ENCODE results near the gene ELOVL3. TPM values are rescaled to one million over a fixed set of nuclear protein-coding genes. Genes with fewer than 3 reads are reported as not detected.

ELOVL3 gene
- total RNA-seq, 4 donors from 2014 or later: 0.81 TPM; not detected in 3

GRCh38 chr10:102241444-102242117 is 15.5 kb downstream of the ELOVL3 start, which contains the start of gene PITX3:
Gene PITX3 (minus strand): TSS chr10:102241512. CDS start chr10:102232080, 9,432 bp downstream.
- Histone ChIP-seq H3K4me1 (peaks cover 1 to 45% (median 15%) of the 10 kb centered on the region in 3 donors), H3K36me3 (no peaks in the 10 kb centered on the region), H3K4me3 (peak within 1 kb of the TSS; percentile 22 to 62), H3K9me3 (no peaks in the 10 kb centered on the region), H3K27ac (peak within 1 kb of the TSS in 1 of 4 donors; percentile 9), H3K27me3 (peaks cover 7% of the 10 kb centered on the region)
- ATAC-seq: peak; percentile 72
- no peak for TF ChIP-seq CTCF (IDR thresholded peaks at IDR 0.05)
- peak; percentile 23 for TF ChIP-seq POLR2AphosphoS5 (IDR thresholded peaks at IDR 0.05)
- 0% methylated on average over 3 to 13 of the region's 57 CpGs for WGBS, 2 donors (ENCODE audit: low coverage in 1 of 2)

- no peak for TF ChIP-seq EP300 (IDR thresholded peaks at IDR 0.05)
- no peak for TF ChIP-seq CTCF (IDR thresholded peaks at IDR 0.05)
- TF ChIP-seq POLR2A (IDR thresholded peaks at IDR 0.05): no peak
- TF ChIP-seq POLR2AphosphoS5 (IDR thresholded peaks at IDR 0.05): no peak
- no peaks in the 10 kb centered on the region for H3K9me3 ChIP-seq
- no peaks in the 10 kb centered on the region for H3K36me3 ChIP-seq
- peaks cover 7% of the 10 kb centered on the region for H3K27me3 ChIP-seq
- peak overlapping the region; percentile 22 to 62 for H3K4me3 ChIP-seq
- no peak for ATAC-seq
- 9 to 22% methylated on average over 6 to 7 of the region's 7 CpGs for WGBS, 2 donors (ENCODE audit: low coverage in 1 of 2)
- H3K27ac ChIP-seq: peak overlapping the region in 1 of 4 donors; percentile 9
- H3K4me1 ChIP-seq: peaks cover 4 to 50% (median 20%) of the 10 kb centered on the region in 3 donors
These were observed 16.0 kb downstream of the ELOVL3 start for GRCh38 chr10:102242118-102242485.

- no peaks in the 10 kb centered on the region for H3K9me3 ChIP-seq
- H3K4me1 ChIP-seq: peaks cover 9 to 62% (median 24%) of the 10 kb centered on the region in 3 donors
- peaks cover 7% of the 10 kb centered on the region for H3K27me3 ChIP-seq
- TF ChIP-seq POLR2A (IDR thresholded peaks at IDR 0.05): no peak
- no peak for TF ChIP-seq POLR2AphosphoS5 (IDR thresholded peaks at IDR 0.05)
- TF ChIP-seq CTCF (IDR thresholded peaks at IDR 0.05): no peak
- TF ChIP-seq EP300 (IDR thresholded peaks at IDR 0.05): no peak
- 66 to 69% methylated on average over 2 of the region's 2 CpGs for WGBS, 2 donors (ENCODE audit: low coverage in 1 of 2)
- peak overlapping the region in 1 of 4 donors; percentile 18 for H3K27ac ChIP-seq
- ATAC-seq: no peak
- no peaks in the 10 kb centered on the region for H3K36me3 ChIP-seq
- no peak overlapping the region for H3K4me3 ChIP-seq
These were observed 17.2 kb downstream of the ELOVL3 start for GRCh38 chr10:102243309-102243708.

GRCh38 chr10:102245082-102245931 is 19.2 kb downstream of the ELOVL3 start, which contains the start of gene GBF1:
Gene GBF1 (plus strand): TSS chr10:102245532. CDS start chr10:102258939, 13,407 bp downstream.
- peak within 1 kb of the TSS; percentile 78 to 95 (median 90) for H3K27ac ChIP-seq
- TF ChIP-seq POLR2AphosphoS5 (IDR thresholded peaks at IDR 0.05): peak; percentile 98
- TF ChIP-seq POLR2A (IDR thresholded peaks at IDR 0.05): peak; percentile 89 to 92
- TF ChIP-seq EP300 (IDR thresholded peaks at IDR 0.05): no peak
- H3K36me3 ChIP-seq: no peaks in the 10 kb centered on the region
- peaks cover 6% of the 10 kb centered on the region for H3K27me3 ChIP-seq
- WGBS, 2 donors (ENCODE audit: low coverage in 1 of 2): 0 to 1% methylated on average over 18 to 35 of the region's 47 CpGs
- H3K4me3 ChIP-seq: peak within 1 kb of the TSS; percentile 80 to 90
- peak; percentile 96 for ATAC-seq
- no peaks in the 10 kb centered on the region for H3K9me3 ChIP-seq
- peaks cover 9 to 76% (median 24%) of the 10 kb centered on the region in 3 donors for H3K4me1 ChIP-seq

GRCh38 chr10:102245932-102246251 is 19.8 kb downstream of the ELOVL3 start:
- Histone ChIP-seq H3K9me3 (no peaks in the 10 kb centered on the region), H3K27me3 (no peaks in the 10 kb centered on the region), H3K4me3 (peak overlapping the region; percentile 80 to 90), H3K4me1 (peaks cover 9 to 75% (median 24%) of the 10 kb centered on the region in 3 donors), H3K36me3 (peaks cover 0 to 3% of the 10 kb centered on the region in 2 donors), H3K27ac (peak overlapping the region; percentile 78 to 95 (median 90))
- no peak for TF ChIP-seq EP300 (IDR thresholded peaks at IDR 0.05)
- TF ChIP-seq CTCF (IDR thresholded peaks at IDR 0.05): no peak
- TF ChIP-seq POLR2AphosphoS5 (IDR thresholded peaks at IDR 0.05): no peak
- ATAC-seq: no peak
- 0 to 2% methylated on average over 4 of the region's 4 CpGs for WGBS, 2 donors (ENCODE audit: low coverage in 1 of 2)
